ENCODE measurements around the gene LGALS8. TPM values are rescaled to one million over a fixed set of nuclear protein-coding genes. Genes with fewer than 3 reads are reported as not detected.

Gene LGALS8
- total RNA-seq, 1 experiment from 2014 or later: 30.7 TPM

- intact Hi-C loops (cut with micrococcal nuclease): no loop called here
- CTCF ChIA-PET: interaction anchor here (0.6 to 1.0 kb wide), 3 partner anchors 37 to 389 kb away, joined by 3 to 5 read pairs (median 3); no protein-coding TSS in a partner anchor
- H3K27ac ChIP-seq (ENCODE audit: low read depth, low read length): no peak overlapping the region
- H3K4me3 ChIP-seq (replicated peaks in 1 of 2; ENCODE audit: low read depth in 1 of 2, low read length in 2 of 2): no peak overlapping the region
- H3K9ac ChIP-seq (ENCODE audit: low read length): no peak overlapping the region
- H3K36me3 ChIP-seq (ENCODE audit: control insufficient read depth in 1 of 2, insufficient read depth in 2 of 2, low read length in 2 of 2): no peaks in the 10 kb centered on the region
- no peak overlapping the region for H3K4me2 ChIP-seq (ENCODE audit: low read length)
- no peak for TF ChIP-seq ZNF274 (IDR thresholded peaks at IDR 0.05; ENCODE audit: low read depth, low read length)
- no peak for TF ChIP-seq REST (IDR thresholded peaks at IDR 0.05; ENCODE audit: low read depth)
- no peak for TF ChIP-seq ZFX (IDR thresholded peaks at IDR 0.05)
- no peak for TF ChIP-seq YY1 (IDR thresholded peaks at IDR 0.05; ENCODE audit: extremely low read depth, insufficient replicate concordance, low read depth, low read length)
- TF ChIP-seq ELF1 (IDR thresholded peaks at IDR 0.05; ENCODE audit: borderline replicate concordance, low read depth): no peak
- TF ChIP-seq CTCF (IDR thresholded peaks at IDR 0.05 in 2 of 3, conservative IDR thresholded peaks at IDR 0.05 in 1 of 3; ENCODE audit: borderline replicate concordance in 1 of 3, insufficient read depth in 1 of 3, low read depth in 2 of 3, low read length in 2 of 3): no peak
- TF ChIP-seq CBX3 (IDR thresholded peaks at IDR 0.05; ENCODE audit: low read depth): no peak
- TF ChIP-seq FOSL1 (IDR thresholded peaks at IDR 0.05; ENCODE audit: low read depth): no peak
- ATAC-seq (0 out of 2 replicates have a peak, but pooled peaks have one; percentile 14), DNase-seq (ENCODE audit: low read depth, low spot score) (no peak)
- H4K20me1 ChIP-seq (ENCODE audit: insufficient read depth): no peaks in the 10 kb centered on the region
- RAD21 ChIA-PET (ENCODE audit: low non-redundant PET in 1 of 2, low total read pairs in 2 of 2, uncharacterized antibody in 2 of 2, unreplicated experiment in 2 of 2): no interaction called here
- no peaks in the 10 kb centered on the region for H3K9me2 ChIP-seq (ENCODE audit: insufficient read depth)
- no peaks in the 10 kb centered on the region for H3K79me2 ChIP-seq (ENCODE audit: insufficient read depth, low read length)
- POLR2A ChIA-PET: interaction anchor here (0.8 kb wide), 1 partner anchor 43 kb away, joined by 3 read pairs; no protein-coding TSS in a partner anchor
- H2AFZ ChIP-seq (ENCODE audit: low read depth, low read length, poor library complexity, severe bottlenecking): no peak overlapping the region
- H3K4me1 ChIP-seq (ENCODE audit: control insufficient read depth in 1 of 2, insufficient read depth in 2 of 2, low read length in 2 of 2): peaks cover 0 to 6% of the 10 kb centered on the region in 2 experiments; a peak in 1 of 4 replicates
- H3K27me3 ChIP-seq (ENCODE audit: insufficient read depth, low read length): no peaks in the 10 kb centered on the region
- H3K9me3 ChIP-seq (ENCODE audit: control insufficient read depth in 1 of 2, insufficient read depth in 1 of 2, low read depth in 1 of 2, low read length in 2 of 2): no peaks in the 10 kb centered on the region
- BruUV-seq (replicated peaks): no TSS peak
These were observed 29.0 kb upstream of the LGALS8 start for GRCh38 chr1:236494586-236495466.
